Measurements from ENCODE around the gene AMT.

AMT gene

DNA sequence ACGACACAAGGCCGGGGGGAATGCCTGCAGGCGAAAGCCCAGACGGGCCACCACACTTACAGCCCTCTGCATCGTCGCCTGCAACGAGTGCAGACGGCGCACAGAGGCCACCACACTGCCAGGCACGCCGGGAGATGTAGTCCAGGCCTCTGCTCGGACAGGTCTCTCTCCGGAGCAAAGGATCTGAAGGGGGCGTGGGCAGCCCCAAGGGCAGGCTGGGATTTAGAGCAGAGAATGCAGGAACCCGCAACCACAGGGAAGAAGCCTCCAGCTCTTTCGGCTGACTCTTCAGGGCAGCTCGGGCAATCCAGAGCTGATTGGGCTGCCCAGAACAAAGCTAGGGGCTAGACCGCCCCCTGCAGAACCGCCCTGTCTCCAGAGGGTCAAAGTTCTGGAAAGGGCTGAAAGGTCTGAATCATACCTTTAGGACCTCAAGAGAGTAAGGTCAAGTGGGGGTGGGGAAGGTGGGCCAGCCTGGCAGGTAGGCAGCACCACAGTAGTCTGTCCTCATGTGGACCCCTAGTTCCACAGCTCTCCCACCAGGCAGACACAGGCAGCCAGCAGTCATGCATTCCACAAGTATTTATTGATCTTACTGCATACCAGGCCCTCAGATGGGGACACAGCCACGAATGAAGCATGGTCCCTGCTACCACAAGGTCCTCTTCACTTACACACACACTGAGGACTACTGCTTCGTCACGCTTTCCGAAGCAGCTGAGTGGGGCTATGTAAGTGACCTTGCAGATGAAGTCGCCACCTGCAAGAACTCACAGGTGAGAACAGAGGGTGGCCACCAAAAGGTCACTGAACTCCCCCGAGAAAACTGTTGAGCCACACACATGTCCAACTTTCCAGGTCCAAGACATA is at the start of gene AMT:
AMT (minus strand) TSS at position 95 of the 870 bp plus-strand sequence; CDS start at position 72, 23 bp downstream.
- no peak for DNase-seq (ENCODE audit: low spot score)

DNA sequence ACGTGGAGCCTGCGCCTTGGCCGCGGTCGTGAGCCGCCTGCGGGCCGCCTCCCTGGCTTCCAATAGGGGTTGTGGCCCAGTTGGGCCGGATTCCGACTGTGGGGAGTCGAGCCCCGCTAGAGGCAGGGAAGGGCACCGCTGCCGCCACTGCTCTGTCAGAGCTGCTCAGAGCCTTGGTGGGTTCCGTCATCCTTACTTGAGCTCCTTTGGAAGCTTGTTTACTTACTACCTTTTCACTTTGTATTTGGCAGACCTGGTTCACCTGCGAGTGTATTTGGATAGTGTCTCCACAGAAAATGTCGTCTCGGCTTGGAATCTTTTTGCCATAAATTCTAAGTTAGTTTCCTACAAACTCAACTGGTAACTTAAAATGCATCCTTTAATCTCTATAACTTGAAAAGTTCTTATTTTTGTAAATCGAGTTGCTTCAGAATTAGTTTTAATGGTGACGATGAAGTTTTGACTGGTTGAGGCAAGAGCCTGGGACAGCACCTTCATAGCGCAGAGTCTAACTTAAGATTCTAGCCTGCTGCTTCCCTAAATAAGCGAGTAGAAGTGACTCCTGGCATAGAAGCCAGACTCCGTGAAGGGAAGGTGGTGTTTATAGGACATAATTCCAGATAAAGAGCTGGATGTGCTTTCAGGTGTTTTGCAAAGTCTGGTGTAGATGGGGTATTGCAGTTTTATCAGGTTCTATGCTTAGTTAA is 48.6 kb upstream of the AMT start:
- DNase-seq (ENCODE audit: low spot score): no peak

DNA sequence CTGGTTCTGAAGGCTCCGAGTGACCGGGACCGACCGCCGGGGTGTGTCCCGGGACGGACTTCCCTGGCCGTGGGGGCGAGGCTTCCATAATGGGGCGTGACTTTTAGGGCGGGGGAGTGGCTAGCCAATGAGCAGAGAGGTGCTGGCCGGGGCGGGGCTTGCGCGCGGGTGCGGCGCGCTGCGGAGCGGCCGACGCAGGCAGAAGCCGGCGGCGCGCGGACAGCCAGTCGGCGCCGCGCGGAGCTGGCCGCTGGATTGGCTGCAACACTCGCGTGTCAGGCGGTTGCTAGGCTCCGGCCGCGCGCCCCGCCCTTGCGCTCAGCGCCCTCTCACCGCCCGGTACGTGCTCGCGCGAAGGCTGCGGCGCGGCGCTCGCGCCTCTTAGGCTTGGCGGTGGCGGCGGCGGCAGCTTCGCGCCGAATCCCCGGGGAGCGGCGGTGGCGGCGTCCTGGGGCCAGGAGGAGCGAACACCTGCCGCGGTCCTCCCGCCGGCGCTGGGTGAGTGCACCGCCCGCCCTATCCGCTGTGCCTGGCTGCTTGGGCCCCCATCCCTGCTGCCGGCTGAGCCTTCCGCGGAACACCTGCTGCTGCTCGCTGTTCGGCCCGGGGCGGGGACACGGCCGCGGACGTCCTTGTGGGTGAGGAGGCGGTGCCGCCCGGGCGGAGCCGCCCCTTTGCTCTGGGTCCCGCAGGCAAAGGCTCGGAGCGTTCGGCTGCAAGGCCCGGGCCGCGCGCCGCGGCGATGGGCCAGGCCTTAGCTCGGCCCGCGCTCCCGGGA is 47.9 kb upstream of the AMT start, which contains the start of gene DAG1:
DAG1 (plus strand) TSS at position 332 of the 778 bp plus-strand sequence. CDS start 40,268 bp downstream, outside the sequence.
- DNase-seq (ENCODE audit: low spot score): peak; percentile 97

- DNase-seq (ENCODE audit: low spot score): no peak
Observed at GRCh38 chr3:49469037-49469935, 47.0 kb upstream of the AMT start.

- DNase-seq (ENCODE audit: low spot score): no peak
Observed at GRCh38 chr3:49466085-49466484, 43.8 kb upstream of the AMT start.

DNA sequence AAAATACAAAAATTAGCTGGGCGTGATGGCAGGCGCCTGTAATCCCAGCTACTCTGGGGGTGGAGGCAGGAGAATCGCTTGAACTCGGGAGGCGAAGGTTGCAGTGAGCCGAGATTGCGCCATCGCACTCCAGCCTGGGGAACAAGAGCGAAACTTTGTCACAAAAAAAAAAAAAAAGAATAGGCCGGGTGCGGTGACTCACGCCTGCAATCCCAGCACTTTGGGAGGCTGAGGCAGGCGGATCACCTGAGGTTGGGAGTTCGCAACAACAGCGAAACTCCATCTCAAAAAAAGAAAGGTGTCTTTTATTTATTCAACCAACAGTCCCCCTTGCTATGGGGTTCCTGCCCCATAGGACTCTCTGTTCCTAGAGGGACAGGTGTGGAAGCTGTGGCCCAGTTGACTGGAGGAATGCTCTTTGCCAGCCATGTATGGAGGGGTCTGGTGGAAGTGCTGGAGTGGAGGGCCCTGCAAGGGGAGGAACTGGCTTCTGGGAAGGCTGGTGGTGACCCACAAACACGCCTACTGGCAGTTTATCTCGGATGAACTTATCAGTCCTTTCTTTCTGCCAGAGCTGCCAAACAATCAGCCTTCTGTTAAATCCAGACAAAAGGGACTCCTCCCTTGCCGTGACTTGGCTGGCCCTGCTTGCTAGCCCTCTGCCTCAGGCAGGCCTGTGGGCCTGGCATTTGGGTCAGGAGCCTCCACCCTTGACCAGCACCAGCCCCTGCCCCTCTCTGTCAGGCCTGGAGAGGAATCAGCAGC is 43.2 kb upstream of the AMT start:
- DNase-seq (ENCODE audit: low spot score): no peak

GRCh38 chr3:49462222-49462621 is 39.9 kb upstream of the AMT start:
- no peak for DNase-seq (ENCODE audit: low spot score)

- DNase-seq (ENCODE audit: low spot score): no peak
Observed at GRCh38 chr3:49461443-49462171, 39.3 kb upstream of the AMT start.

DNA sequence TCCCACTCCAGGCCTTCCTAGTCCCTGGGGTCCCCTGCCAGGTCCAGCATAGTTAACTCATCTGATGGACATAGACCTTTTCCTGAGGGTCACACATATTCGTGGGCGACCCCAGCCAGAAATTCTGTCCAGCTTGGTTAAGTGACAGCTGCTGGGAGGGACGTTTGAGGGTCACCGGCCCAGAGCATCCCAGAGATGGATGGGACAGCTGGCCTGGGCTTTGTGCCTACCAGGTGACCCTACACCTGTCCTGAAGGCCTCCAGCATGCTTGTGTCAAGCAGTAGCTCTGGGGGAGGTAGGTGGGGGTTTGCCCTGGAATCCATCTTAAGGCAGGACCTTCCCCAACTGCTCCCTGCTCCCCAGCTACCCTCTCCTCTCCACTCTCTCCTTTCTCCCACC is 38.7 kb upstream of the AMT start:
- no peak for DNase-seq (ENCODE audit: low spot score)

- DNase-seq (ENCODE audit: low spot score): no peak
Observed at GRCh38 chr3:49460188-49460890, 38.1 kb upstream of the AMT start.

DNA sequence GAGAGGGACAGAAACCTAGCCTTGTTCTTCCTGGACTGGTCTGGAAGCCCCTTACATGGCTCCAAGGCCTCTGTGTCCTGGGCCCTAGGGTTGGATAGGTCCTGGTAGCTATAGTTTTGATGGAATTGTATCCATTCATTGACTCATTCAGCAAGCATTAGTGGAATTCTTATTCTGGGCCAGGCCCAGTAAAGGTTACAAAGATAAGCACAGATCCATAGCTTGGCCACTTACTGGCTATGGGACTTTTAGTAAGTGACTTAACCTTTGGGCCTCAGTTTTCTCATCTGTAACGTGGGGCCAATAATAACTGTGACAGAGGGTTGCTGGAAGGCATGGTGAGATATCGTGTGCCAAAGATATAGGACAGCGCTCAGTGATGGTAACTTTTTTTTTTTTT is 34.2 kb upstream of the AMT start:
- DNase-seq (ENCODE audit: low spot score): no peak

- DNase-seq (ENCODE audit: low spot score): no peak
Observed at GRCh38 chr3:49454898-49455681, 32.8 kb upstream of the AMT start.

DNA sequence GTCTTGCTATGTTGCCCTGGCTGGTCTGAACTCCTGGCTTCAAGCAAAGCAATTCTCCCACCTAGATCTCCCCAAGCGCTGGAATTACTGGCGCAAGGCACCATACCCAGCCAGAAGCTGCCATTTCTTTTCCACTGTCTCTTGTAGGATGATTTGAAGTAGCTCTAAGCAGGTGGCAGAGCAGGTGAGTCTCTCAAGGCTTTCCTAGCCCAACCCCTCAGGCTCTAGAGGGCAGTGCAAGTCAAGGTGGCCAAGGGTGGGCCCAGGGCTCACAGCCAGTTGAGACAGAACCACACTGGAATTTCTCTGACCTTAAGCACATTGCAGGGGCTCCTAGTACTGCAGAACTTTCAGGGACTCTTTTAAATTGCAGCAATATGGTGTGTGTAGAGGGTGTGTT is 32.2 kb upstream of the AMT start:
- no peak for DNase-seq (ENCODE audit: low spot score)

DNA sequence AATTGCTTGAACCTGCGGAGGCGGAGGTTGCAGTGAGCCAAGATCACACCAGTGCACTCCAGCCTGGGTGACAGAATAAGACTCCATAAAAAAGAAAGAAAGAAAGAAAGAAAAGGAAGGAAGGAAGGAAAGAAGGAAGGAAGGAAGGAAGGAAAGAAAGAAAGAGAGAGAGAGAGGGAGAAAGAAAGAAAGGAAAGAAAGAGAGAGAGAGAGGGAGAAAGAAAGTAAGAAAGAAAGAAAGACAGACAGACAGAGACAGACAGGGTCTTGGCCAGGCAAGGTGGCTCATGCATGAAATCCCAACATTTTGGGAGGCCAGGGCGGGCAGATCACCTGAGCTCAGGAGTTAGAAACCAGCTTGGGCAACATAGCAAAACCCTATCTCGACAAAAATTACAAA is 31.3 kb upstream of the AMT start:
- no peak for DNase-seq (ENCODE audit: low spot score)

- DNase-seq (ENCODE audit: low spot score): no peak
Observed at GRCh38 chr3:49445391-49445790, 23.1 kb upstream of the AMT start.

DNA sequence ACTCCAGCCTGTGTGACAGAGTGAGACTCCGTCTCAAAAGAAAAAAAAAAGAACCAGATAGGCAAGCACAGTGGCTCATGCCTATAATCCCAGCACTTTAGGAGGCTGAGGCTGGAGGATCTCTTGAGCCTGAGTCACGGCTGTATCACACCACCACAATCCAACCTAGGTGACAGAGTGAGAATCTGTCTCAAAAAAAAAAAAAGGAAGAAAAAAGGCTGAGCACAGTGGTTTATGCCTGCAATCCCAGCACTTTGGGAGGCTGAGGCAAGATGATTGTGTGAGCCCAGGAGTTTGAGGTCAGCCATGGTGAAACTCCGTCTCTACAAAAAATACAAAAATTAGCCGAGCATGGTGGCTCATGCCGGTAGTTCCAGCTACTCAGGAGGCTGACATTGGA is 12.5 kb upstream of the AMT start:
- no peak for DNase-seq (ENCODE audit: low spot score)

DNA sequence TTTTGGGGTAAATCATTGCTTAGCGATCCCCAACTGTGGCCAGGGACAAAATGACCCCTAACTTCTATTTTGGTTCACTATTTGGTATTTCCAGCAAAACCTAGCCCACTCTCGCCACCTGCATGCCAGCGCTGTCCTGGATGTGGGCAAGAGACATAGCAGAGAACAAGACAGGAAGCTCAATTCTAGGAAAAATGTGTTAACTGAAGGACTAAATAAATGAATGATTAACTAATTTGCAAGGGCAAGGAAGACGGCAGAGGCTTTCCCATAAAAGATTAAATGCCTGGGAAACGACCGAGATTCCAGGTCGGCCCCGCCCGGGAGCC is 6.4 kb upstream of the AMT start:
- no peak for DNase-seq (ENCODE audit: low spot score)

DNA sequence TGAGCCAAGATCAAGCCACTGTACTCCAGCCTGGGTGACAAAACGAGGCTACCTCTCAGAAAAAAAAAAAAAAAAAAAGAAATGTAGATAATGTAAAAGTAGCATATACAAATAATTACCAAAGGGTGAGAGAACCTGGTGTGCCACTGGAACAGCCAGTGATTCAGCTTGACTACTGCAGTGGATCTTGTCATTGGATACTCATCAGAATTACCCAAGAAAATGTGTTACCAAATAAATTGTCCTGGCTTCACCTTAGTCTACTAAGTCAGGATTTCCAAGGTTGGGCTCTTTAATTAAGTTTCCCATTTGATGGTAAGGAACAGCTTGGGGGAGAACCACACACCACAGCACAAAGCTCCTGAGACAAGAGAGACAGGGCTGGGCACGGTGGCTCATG is 5.3 kb upstream of the AMT start:
- no peak for DNase-seq (ENCODE audit: low spot score)

DNA sequence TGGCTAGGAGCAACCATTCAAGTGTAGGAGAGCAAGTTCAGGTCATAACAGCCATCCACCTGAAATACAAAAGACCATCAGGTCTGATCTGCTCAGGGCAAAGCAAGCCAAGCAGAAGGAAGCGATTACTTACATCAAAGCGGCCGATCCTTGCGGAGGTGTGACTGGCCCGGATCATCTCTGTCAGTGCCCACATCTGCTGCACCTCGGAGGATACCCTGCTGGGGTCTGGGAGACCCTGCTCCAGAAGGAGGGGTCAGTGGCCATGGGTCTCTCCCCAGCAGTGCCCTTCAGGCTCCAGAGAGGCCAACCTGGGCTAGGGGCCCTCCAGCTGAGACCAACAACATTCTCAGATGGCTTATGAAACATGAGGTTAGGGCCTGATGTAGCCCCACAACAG is 2.5 kb upstream of the AMT start:
- no peak for DNase-seq (ENCODE audit: low spot score)

Data from germinal center (tissue), 1 donor.